HG03432 (cell line): ENCODE data around the gene ASTN2.

ENCODE experiments used
- ATAC-seq: cut with Tn5 transposase; IDR thresholded peaks from one replicate; pipeline ENCODE4 v1.9.1; 2021; ENCODE audit warnings: mild to moderate bottlenecking, moderate library complexity; ENCODE audit not compliant: unreplicated experiment

ASTN2 gene

DNA sequence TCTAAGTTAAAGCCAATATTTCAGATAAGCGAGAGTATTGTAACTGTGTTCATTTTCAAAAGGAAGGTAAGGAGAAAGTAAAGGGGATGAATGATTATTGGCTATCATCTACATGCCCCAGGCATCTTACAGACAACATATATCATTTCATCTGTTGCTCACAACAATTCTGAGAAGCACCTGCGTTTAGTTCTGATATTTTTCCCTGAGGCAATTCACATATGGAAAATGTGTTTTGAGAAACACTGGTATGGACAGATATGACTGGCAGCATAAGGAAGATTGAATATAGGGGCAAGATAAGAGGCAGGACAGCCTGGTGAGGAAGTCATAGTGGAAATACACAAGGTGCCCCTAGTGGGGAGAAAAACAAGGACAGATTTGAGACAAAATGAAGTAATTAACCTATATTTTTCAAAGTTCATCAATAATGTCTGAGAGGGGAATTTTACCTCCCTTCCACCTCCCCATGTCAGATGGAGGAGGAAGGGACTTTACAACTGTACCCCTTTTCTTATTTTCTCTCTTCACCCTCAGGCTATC lies 815.4 kb downstream of the ASTN2 start:
- no peak for ATAC-seq

DNA sequence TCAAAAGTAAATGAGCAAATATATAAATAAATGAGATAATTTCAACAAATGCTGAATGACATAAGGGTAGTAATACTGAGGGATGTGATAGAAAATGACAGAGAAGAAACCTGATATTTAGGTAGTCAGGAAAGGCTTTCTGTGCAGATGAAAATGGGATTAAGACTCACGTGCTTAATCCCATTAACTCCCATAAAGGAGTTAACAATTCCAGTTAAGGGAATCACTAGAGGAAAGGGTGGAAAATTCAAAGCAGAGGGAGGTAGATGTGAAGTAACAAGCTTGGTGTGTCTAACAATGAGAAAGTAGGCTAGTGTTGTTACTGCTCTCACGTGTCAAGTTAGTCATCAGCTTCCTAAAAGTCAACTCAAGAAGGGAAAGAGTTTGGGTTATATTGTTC lies 818.2 kb downstream of the ASTN2 start:
- no peak for ATAC-seq

DNA sequence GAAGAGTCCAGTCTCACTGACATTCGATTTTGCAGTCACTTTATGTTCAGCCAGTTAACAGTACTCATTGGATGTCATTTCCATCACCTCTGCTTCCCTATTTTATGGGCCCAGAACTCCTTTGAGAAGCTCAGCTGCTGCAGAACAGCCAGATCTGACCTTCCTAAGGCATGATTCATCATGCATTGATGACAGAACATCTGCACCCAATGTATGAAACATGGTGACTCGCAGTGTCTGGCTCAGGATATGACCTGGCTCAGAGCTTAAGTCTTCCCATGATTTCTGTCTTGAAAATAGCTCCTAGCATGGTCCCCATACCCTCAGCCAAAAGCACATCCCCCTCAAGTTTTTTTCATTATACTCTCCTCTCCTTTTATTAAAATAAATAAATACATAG lies 820.3 kb downstream of the ASTN2 start:
- ATAC-seq = no peak

DNA sequence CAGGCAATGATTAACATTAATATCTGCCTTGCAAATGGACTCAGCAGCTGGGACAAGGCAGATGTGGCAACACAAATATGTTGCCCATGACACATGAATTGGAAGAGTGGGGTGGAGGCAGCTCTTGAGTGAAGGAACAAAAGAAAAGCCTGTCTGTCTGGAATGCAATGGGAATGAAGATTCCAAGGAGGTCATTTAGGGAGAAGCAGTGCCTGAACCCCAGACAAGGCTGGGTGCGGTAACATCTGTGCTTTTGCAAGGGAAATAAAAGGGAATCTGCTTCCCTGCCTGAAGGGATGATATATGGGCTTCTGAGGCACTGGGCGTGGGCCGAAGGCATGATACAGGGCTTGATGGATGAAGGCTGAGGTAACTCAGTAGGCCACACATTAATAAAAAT lies 821.9 kb downstream of the ASTN2 start:
- no peak for ATAC-seq

DNA sequence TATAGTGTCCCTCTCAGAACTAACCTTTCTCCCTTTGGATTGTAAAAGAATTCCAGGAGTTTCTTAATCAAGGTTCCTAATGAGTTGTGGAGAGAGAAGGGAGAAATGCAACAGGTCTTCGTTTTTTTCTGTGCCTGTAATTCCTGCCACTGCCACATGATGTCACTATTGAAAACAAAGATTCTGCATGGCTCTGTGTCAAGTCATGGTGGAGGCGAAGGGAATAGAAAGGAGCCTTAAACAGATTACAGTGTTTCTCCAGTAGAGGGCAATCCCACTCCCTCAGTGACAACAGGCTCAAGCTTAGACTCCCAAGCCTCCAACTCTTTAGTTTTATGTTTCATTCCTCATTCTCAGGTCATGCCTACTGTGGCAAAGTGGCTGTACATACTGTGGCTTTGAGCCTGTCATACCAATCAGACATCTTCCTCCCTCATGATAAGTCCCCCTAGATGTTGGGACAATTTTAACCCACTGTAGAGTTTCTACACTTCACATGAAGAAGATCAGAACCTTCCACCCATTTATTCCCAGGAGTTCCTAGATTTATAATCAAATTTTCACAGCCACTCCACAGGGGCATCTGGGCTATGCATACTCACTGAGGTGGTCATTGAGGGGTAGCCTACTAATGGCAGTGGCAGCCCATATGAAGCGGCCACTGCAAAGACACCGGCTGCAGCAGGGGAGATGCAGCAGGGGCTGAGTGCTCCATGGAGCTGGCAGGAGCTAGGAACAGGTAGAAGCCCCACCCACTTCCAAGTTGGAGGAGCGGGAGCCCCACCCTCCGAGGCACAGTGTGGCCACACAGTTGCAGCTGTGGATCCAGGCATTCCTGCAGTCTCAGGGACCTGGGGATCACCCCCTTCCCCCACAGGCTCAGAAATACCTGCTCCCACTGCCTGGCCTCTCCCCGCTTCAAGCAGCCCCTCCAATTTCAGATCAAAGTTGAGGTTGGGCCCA lies 825.2 kb downstream of the ASTN2 start:
- no peak for ATAC-seq

DNA sequence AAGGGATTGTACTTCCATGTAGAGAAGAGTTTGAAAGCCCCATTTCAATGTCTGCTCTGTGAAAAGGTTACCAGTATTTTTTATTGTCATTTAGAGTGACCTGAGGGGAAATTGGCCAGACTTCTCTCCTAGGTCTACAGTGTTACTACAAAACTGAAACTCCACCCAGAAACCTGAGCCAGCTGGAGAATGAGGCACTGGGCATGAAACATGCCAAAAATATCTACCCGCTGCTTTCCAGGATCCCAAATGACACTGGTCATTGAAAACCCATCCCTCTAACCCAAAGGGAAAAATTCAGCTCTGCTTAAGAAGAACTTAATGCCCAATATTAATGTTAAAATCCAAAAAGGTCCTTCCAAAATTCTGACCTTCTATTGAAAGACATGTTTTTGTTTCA lies 826.9 kb downstream of the ASTN2 start:
- ATAC-seq = no peak

DNA sequence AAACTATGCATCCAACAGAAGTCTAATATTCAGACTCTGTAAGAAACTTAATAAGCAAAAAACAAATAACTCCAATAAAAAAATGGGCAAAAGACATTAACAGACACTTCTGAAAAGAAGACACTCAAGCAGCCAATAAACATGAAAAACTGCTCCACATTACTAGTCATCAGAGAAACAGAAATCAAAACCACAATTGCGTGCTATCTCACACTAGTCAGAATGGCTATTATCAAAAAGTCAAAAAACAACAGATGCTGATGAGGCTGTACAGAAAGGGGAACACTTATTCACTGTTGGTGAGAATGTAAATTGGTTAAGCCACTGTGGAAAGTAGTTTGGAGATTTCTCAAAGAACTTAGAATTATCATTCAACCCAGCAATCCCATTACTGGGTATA lies 829.0 kb downstream of the ASTN2 start:
- ATAC-seq = no peak

DNA sequence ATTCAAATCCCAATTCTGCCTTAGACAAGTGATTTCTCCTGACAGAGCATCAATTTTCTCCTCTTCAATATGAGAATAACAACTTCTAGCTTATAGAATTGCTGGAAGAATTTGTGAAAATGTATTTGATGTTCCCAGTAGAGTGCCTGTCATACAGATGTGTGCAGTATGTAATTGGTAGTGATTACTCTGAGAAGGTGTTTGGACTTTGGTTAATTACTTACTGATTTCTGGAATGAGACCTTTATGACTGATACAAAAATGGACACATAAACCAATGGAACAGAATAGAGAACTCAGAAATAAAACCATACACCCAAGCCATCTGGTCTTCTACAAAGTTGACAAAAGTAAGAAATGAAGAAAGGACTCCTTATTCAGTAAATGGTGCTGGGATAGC lies 829.7 kb downstream of the ASTN2 start:
- ATAC-seq = no peak

DNA sequence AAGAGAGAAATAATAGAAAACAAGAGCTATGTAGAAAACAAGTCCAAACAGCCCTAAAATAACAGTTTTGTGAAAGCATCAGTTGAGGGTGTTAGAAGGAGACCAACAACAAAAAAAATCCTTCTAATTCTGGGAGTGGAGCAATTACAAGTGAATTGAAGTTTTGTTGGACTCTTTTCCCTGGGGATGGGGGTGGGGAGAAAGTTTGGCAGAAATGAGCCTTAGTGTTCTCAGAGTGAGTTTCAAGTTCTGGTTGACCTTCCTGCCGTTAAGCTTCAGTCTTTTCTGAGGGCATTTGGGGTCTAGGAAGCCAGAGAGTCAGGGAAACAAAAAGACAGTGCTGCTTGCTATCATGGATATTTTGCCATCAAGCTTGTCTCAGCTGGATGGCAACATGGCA lies 834.0 kb downstream of the ASTN2 start:
- ATAC-seq = no peak

DNA sequence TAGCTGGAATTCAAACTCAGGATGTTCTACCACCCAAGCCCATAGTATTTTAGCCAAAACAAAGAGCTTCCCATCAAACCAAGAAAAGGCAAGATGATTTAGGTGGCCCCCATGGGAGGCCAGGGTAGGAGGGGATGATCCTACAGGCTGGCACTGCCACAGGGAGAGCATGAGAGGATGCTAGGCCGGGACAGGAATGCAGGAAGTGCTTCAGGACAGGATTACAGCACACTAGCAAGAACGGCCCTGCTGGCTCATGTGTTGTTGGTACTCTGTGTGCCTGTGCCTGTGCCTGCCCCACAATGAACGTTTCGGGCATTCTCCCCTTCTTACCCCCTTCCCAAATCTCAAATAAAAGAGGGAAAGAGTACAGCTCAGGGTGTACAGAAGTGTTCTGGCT lies 838.5 kb downstream of the ASTN2 start:
- no peak for ATAC-seq

DNA sequence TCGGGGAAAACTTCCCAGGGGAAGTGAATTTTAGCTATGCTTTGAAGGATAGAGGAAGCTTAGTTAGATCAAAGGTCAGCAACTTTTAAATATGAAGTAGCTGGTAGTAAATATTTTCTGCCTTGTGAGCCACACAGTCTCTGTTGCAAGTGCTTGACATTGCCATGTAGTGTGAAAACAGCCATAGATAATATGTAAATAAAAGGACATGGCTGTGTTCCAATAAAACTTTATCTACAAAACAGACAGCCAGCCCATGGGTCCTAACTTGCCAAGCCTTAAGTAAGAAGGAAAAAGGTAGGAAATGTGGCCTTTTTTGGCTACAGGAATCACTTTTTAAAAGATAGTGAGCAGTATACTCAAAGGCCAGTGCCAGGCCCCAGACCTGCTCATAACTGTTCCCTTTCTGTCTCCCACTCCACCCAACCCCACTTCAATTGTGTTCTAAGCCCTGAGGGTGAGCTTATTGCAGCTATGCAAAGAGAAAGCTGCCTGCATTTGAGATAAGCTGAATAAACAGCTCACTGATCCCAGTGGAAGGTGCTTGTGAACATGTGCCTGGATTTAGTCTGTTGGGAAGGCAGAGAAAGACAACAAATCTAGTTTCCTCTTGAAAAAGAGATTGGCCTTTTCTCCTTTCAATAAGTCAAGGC lies 840.7 kb downstream of the ASTN2 start:
- ATAC-seq = no peak

DNA sequence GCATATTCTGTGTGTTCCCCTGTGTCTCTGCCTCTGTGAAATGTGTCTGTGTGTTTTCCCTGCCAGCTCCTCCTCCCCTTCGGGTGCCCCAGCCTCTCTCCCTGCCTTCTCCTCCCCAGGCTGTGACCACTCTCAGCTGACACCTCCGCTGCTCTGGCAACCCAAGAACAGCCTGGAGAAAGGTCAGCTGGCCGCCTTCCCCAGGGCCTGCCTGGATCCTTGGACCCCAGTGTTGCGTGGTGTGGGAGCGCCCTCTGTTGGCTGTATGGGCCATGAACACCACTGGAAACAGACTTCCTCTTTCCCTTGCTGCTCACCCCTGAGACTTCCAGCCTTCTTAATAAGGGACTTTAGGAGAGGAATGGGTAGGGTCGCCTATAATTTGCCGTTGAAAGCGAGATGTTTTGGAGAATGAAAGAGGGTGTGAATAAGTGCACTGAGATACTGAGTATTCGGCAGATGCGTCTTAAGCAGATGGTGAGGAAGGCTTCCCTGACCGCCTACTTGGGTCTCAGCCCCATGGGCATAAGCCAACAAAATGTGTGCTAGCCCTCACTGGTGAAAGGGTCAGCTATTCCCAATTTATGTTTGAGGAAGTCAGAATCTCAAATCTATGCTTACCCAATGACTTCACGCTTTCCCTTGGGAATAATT lies 842.6 kb downstream of the ASTN2 start:
- ATAC-seq = peak; percentile 94

DNA sequence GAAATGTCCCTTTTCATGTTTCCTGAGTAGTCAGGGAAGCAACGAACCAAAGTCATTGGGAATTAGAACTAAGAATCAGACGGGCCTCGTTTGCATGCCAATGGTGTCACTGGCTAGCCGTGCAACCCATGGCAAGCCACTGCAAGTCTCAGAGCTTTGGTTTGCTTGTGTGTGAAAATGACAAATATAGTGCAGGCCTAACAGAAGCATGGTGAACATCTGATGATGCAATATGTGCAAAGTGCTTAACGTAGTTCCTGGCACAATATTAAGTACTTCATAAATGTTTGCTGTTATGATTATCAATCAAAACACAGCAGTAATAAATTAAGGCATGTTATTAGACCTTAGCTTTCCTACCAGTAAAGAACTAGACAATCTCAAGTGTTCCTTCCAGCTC lies 845.7 kb downstream of the ASTN2 start:
- ATAC-seq = no peak

DNA sequence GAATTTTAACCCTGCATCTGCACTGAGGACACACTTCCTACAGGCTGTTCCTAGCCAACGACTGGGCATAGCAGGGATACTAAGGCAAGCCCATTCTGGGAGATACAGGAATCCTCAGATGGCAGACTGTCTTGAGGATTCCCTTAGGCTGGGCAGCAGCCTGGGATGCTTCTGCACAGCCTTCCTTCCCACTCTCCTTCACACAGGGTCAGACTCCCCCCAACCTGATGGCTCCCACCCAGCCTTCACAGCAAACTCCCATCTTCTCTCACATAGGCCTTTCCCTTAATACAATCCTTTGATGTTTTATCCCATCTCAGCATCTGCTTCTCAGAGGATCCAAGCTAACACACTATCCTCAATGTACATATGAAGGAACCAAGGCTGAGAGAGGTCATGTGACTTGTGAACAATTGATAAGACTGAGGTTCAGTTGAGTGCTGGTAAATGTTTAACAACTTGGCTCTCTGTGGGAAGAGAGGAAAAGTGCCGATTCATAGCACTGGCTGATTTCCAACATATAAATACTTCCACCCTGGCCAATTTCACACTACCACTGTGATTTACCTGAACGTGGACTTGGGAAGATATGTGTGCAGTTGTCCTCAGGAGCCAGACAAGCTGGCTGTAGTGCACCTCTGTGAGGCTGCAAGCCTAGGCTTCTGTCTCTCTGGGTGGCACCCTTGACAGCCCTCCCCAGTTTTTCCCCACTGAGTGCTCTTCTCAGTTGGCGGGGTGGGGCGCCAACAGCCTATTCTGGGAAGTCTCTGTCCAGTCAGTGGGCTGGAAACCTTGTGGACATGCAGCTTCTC lies 848.0 kb downstream of the ASTN2 start:
- no peak for ATAC-seq

DNA sequence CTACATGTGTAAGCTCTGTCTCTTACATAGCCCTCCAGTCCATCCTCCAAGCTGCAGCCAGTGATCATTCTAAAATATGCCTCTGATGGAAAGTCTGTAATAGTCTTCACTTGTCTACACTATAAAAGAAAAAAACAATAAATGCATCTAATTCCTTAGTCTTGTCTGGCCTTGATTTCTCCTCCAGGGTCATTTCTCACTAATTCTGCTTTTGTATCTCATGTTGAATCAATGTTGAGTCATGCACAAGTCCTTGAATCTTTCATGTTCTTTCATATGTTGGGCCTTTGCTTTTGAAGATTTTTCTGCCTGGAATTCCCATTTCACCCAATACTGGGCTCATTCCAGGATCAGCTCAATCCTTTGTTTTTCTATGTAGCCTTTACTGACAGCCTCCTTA lies 848.9 kb downstream of the ASTN2 start:
- ATAC-seq = no peak

DNA sequence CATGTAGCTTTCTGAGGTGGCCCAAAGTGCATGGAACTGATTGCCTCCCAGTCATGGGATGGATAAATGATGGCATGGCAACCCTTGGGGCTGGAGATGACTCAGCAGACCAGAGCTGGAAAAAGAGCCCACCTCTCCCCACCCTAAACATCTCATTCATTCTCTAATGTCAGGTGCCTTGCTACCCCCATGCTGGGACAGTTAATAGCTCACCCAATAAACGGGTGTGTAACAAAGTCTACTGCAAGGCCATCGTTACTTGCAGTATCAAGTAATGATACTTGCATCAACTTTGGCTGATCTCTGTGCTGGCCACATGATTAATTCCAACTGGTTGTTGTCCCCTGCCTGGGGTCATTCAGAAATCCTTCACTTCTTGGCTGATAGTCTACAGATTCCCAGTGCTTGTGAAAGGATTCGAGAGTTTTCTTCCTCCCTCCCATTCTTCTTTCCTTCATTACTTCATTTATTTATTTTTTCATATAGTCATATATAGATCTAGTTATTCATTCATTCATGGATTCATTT lies 850.5 kb downstream of the ASTN2 start:
- no peak for ATAC-seq

DNA sequence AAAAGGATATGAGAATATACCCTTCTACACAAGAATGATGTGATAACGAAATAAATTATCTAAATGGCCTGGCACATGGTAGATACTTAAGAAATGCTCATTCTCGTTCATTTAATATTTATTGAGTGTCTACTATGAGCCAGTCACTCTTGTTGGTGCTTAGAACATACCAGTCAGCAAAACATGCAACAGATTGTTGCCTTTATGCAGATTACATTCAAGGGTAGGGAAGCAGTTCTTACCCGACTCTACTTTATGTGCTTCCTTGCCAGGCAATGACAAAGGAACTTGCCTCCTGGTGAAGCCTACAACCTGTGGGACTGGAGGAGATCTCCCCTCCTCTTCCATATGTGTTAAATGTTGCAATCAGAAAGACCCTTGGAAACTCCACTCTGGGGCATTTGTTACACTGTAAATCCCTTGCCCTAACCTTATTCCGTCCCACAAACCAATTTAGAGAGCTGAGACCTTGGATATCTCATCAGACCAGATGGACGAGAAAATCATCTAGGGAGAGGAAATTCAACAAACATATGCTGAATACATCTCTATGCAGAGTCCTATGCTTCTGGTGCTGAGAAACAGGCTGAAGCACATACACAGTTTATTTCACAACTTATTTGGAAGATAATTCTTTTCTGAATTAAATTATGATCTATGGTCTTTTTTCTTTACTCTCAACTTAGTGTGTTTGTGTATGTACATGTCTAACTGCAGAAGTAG lies 855.9 kb downstream of the ASTN2 start:
- no peak for ATAC-seq

DNA sequence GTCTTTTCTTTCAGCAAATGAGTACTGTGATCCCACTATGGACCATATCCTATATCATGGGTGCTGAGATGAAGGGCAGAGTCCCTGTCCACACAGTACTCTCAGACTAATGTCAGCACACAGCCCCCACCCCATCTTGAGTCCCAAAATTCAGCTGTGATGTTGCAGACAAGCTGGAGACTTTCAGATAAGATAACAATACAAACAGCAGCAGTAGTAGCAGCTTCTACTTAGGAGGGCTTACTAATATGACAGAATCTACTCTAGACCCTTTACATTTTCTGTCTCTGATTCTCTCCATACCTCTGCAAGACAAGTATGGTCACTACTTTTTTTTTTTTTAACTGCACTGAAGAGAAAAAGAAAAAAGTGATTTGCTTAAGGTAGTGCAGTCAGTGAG lies 856.8 kb downstream of the ASTN2 start:
- ATAC-seq = no peak

DNA sequence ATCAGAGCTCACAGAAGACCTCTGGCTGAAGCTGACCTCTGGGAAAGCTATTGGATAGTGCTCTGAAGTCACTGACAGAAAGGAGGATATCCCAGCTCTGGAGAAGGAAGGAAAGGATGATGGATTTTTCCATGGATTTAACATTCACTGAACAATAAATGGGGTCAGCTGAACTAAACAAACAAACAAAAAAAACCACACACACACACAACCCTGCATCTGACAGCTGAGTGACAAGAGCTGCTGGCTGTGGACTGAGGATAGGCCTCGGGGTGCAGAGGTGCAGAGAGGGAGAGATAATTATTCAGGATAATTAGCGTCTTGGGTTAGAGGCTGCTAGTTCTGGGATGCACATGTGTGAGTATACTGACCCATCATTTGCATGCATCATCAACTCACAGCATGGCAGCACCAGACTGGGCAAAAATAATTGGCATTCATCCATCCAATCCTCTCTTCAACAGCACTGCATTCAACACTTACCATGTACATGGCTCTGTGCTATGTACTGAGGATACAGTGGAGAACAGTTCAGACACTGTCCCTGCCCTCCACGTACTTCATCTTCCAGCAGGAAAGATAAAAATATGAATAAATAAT lies 859.2 kb downstream of the ASTN2 start:
- ATAC-seq = no peak
